Keratinocyte (primary cell): ENCODE data around the gene REV1.

Experiments used
- EZH2 ChIP-seq: IDR thresholded peaks from one replicate; pipeline ENCODE4 v1.6.1; 2012; ENCODE audit warnings: inconsistent platforms, mild to moderate bottlenecking, low read length, moderate library complexity
- TF ChIP-seq, protein P1 (sequence below), 3 experiments: IDR thresholded peaks in 1 of 3; conservative IDR thresholded peaks in 1 of 3; optimal IDR thresholded peaks in 1 of 3; 2 replicates in 2 of 3; 3 replicates in 1 of 3; pipeline versions ENCODE3 to v1.5.1; 2011; ENCODE audit warnings: low read length in 3 of 3, mild to moderate bottlenecking in 3 of 3, moderate library complexity in 2 of 3, control low read depth in 1 of 3, inconsistent platforms in 1 of 3; ENCODE audit not compliant: insufficient read depth in 2 of 3; ENCODE audit errors: extremely low read depth in 1 of 3

DNA sequence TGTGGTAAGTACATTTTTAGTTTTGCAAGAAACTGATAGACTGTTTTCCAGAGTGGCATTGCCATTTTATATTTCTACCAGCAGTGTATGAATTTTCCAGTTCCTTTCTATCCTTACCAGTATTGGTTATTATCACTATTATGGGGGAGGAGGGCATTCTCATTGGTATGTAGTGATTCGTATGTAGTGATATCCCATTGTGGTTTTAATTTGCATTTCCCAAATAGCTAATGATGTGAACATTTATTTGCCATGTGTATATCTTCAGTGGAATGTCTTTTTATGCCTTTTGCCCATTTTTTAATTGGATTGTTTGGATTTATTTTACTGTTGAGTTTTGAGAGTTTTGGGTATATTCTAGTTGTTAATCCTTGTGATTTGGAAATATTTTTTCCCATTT is 135.7 kb downstream of the REV1 start:
- TF ChIP-seq, protein P1, sequence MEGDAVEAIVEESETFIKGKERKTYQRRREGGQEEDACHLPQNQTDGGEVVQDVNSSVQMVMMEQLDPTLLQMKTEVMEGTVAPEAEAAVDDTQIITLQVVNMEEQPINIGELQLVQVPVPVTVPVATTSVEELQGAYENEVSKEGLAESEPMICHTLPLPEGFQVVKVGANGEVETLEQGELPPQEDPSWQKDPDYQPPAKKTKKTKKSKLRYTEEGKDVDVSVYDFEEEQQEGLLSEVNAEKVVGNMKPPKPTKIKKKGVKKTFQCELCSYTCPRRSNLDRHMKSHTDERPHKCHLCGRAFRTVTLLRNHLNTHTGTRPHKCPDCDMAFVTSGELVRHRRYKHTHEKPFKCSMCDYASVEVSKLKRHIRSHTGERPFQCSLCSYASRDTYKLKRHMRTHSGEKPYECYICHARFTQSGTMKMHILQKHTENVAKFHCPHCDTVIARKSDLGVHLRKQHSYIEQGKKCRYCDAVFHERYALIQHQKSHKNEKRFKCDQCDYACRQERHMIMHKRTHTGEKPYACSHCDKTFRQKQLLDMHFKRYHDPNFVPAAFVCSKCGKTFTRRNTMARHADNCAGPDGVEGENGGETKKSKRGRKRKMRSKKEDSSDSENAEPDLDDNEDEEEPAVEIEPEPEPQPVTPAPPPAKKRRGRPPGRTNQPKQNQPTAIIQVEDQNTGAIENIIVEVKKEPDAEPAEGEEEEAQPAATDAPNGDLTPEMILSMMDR (optimal IDR thresholded peaks at IDR 0.05 in 1 of 3, IDR thresholded peaks at IDR 0.05 in 1 of 3, conservative IDR thresholded peaks at IDR 0.05 in 1 of 3; ENCODE audit: extremely low read depth in 1 of 3, insufficient read depth in 2 of 3, low read length in 3 of 3) = no peak
- TF ChIP-seq EZH2 = no peak
